ENCODE results near the gene PAPSS2. TPM values are rescaled to one million over a fixed set of nuclear protein-coding genes. Genes with fewer than 3 reads are reported as not detected.

Gene PAPSS2
- total RNA-seq, 1 donor from 2014 or later = 14.8 TPM

DNA sequence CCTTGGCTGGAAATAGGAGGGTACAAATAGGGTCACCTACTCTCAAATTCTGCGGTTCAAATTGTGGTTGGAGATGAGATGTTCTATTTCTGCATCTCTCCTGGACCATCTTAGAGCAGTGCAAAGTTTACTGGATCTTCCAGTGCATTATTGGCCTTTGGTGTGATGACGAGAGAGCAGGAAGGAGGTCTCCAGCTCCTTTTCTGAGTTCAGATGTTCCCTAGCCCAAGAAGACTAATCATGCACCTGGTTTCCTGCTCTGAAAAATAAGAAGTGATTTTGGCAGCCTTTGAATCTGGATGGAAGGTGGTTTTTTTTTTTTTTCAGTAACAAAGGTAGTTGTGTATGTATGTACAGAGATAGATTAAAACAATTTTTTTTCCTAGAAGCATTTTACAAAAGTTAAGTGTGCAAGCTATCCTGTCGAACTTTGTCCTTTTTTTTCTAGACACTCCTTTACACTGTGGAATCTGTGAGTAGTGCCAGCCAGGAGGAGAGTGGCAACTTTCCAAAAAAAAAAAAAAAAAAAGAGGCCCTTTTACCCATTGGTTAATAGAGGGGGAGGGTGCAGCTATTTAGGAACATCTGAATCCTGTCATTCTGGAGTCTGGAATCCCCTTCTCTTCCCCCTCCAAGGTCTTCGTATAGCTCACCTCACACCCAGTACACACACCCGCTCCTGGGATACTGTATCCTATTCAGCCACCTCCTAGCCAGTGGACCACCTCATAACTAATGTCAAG lies 26.3 kb downstream of the PAPSS2 start:
- Histone ChIP-seq H3K4me3 (no peak overlapping the region), H3K36me3 (no peaks in the 10 kb centered on the region), H3K4me1 (no peaks in the 10 kb centered on the region), H3K9me3 (no peaks in the 10 kb centered on the region), H3K27ac (no peak overlapping the region), H3K27me3 (no peaks in the 10 kb centered on the region)
- DNase-seq (ENCODE audit: low spot score in 2 of 2) = no peak
- TF ChIP-seq, protein P1, sequence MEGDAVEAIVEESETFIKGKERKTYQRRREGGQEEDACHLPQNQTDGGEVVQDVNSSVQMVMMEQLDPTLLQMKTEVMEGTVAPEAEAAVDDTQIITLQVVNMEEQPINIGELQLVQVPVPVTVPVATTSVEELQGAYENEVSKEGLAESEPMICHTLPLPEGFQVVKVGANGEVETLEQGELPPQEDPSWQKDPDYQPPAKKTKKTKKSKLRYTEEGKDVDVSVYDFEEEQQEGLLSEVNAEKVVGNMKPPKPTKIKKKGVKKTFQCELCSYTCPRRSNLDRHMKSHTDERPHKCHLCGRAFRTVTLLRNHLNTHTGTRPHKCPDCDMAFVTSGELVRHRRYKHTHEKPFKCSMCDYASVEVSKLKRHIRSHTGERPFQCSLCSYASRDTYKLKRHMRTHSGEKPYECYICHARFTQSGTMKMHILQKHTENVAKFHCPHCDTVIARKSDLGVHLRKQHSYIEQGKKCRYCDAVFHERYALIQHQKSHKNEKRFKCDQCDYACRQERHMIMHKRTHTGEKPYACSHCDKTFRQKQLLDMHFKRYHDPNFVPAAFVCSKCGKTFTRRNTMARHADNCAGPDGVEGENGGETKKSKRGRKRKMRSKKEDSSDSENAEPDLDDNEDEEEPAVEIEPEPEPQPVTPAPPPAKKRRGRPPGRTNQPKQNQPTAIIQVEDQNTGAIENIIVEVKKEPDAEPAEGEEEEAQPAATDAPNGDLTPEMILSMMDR (IDR thresholded peaks at IDR 0.05) = no peak
- intact Hi-C loops (cut with DNase I) = no loop called here

DNA sequence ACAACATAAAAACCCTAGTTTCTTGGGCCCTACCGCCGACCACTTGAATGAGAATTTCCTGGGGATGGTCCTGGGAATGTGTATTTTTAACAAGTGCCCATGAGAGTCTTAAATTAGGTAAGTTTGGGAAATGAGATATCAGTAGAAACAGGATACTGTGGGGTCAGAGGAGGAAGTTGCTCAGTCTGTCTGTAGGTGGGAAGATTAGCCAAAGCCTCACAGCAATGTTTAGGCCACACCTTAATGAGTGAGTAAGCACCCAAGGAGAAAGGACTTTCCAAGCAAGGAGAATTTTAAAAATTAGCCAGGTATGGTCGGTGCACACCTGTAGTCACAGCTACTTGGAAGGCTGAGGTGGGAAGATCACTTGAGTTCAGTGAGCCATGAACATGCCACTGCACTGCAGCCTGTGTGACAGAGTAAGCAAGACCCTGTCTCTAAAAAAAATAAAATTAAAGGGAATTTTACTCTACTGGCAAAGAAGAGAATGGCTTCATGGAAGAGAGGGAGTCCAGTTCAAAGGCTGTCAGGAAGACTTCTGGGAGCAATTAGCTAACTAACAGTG lies 31.9 kb downstream of the PAPSS2 start:
- TF ChIP-seq, protein P1 (IDR thresholded peaks at IDR 0.05) = no peak
- Histone ChIP-seq H3K4me3 (no peak overlapping the region), H3K9me3 (no peaks in the 10 kb centered on the region), H3K4me1 (no peaks in the 10 kb centered on the region), H3K27me3 (no peaks in the 10 kb centered on the region), H3K36me3 (no peaks in the 10 kb centered on the region), H3K27ac (no peak overlapping the region)
- intact Hi-C loops (cut with DNase I) = no loop called here
- DNase-seq (ENCODE audit: low spot score in 2 of 2) = no peak

DNA sequence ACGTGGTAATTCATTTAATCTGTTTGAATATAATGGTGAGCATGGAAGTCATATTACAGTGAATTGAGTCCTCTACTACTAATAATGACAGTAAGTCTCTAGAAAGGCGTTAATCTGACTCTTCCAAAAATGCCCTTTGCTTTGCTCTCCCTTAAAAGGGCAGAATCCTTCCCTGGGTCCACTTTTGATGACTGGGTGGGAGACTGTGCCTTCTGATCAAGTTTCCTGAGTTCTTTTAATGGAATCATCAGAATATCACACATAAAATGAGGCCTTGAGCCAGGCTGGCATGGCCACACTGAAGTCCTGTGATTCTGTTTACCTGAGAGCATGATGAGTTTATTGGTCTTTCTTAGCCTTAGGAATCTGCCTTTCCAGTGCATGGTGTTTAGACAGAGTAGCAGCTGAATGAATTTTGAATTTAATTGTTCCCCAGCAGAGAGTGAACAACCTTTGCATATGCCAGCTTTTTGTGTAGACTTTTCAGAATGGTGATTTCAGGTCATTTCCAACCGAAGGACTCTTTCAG lies 33.3 kb downstream of the PAPSS2 start:
- H3K36me3 ChIP-seq = no peaks in the 10 kb centered on the region
- no peaks in the 10 kb centered on the region for H3K9me3 ChIP-seq
- no peaks in the 10 kb centered on the region for H3K4me1 ChIP-seq
- TF ChIP-seq, protein P1 (IDR thresholded peaks at IDR 0.05) = no peak
- intact Hi-C loops (cut with DNase I) = no loop called here
- H3K27me3 ChIP-seq = no peaks in the 10 kb centered on the region
- DNase-seq (ENCODE audit: low spot score in 2 of 2) = no peak
- no peak overlapping the region for H3K27ac ChIP-seq
- no peak overlapping the region for H3K4me3 ChIP-seq

- intact Hi-C loops (cut with DNase I) = no loop called here
- no peaks in the 10 kb centered on the region for H3K4me1 ChIP-seq
- TF ChIP-seq, protein P1 (IDR thresholded peaks at IDR 0.05) = no peak
Measured at GRCh38 chr10:87694011-87694794, 34.5 kb downstream of the PAPSS2 start.

DNA sequence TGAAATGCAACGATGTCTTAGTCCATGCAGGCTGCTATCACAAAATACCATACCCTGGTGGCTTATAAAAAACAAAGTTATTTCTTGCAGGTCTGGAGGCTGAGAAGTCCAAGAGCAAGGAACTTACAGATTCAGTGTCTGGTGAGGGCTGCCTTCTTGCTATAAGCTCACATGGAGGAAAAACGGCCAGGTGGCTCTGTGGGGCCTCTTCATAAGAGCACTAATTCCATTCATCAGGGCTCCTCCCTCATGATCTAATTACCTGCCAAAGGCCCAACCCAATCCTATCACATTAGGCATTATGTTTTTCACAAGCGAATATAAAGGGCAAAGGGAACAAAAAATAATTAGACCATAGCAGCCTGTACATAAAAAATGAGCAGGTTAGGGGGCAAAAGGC lies 35.4 kb downstream of the PAPSS2 start:
- Histone ChIP-seq H3K27me3 (no peaks in the 10 kb centered on the region), H3K9me3 (no peaks in the 10 kb centered on the region), H3K36me3 (no peaks in the 10 kb centered on the region), H3K4me1 (no peaks in the 10 kb centered on the region), H3K4me3 (no peak overlapping the region), H3K27ac (no peak overlapping the region)
- intact Hi-C loops (cut with DNase I) = no loop called here
- DNase-seq (ENCODE audit: low spot score in 2 of 2) = no peak
- TF ChIP-seq, protein P1 (IDR thresholded peaks at IDR 0.05) = no peak

More at GRCh38 chr10:87694011-87694794, 34.5 kb downstream of the PAPSS2 start:
- Histone ChIP-seq H3K27me3 (no peaks in the 10 kb centered on the region), H3K9me3 (no peaks in the 10 kb centered on the region), H3K27ac (no peak overlapping the region), H3K36me3 (no peaks in the 10 kb centered on the region), H3K4me3 (no peak overlapping the region)
- DNase-seq (ENCODE audit: low spot score in 2 of 2) = no peak
